Measurements from ENCODE around the gene LTBP1.
A peak's percentile ranks its signal among the peaks of the same experiment; 100 is the strongest.

The LTBP1 gene

GRCh38 chr2:33320573-33320972 is 373.8 kb downstream of the LTBP1 start:
- peak in 1 of 5 donors; percentile 27 for DNase-seq

GRCh38 chr2:33321236-33321771 is 374.6 kb downstream of the LTBP1 start:
- DNase-seq, result peak in 1 of 5 donors; percentile 84

GRCh38 chr2:33321876-33322483 is 375.2 kb downstream of the LTBP1 start:
- DNase-seq, result peak in 1 of 5 donors; percentile 22

- DNase-seq, result peak in 1 of 5 donors; percentile 60
These were observed 375.9 kb downstream of the LTBP1 start for GRCh38 chr2:33322612-33323011.

- no peak for DNase-seq
These were observed 377.2 kb downstream of the LTBP1 start for GRCh38 chr2:33323957-33324356.

GRCh38 chr2:33326100-33326499 is 379.3 kb downstream of the LTBP1 start:
- DNase-seq, result no peak

- DNase-seq, result no peak
These were observed 386.7 kb downstream of the LTBP1 start for GRCh38 chr2:33333433-33333832.

GRCh38 chr2:33334083-33334482 is 387.3 kb downstream of the LTBP1 start:
- no peak for DNase-seq

- no peak for DNase-seq
These were observed 388.8 kb downstream of the LTBP1 start for GRCh38 chr2:33335516-33335915.

- peak in 1 of 5 donors; percentile 64 for DNase-seq
These were observed 389.4 kb downstream of the LTBP1 start for GRCh38 chr2:33336036-33336625.

GRCh38 chr2:33337385-33337960 is 390.7 kb downstream of the LTBP1 start:
- no peak for DNase-seq

GRCh38 chr2:33337981-33338380 is 391.2 kb downstream of the LTBP1 start:
- no peak for DNase-seq

GRCh38 chr2:33339269-33339668 is 392.5 kb downstream of the LTBP1 start:
- no peak for DNase-seq

- DNase-seq, result no peak
These were observed 393.5 kb downstream of the LTBP1 start for GRCh38 chr2:33340280-33340679.

GRCh38 chr2:33342171-33342570 is 395.4 kb downstream of the LTBP1 start:
- no peak for DNase-seq

- DNase-seq, result no peak
These were observed 396.0 kb downstream of the LTBP1 start for GRCh38 chr2:33342705-33343104.

GRCh38 chr2:33343387-33343895 is 396.7 kb downstream of the LTBP1 start:
- DNase-seq, result no peak

GRCh38 chr2:33344230-33344629 is 397.5 kb downstream of the LTBP1 start:
- DNase-seq, result no peak

GRCh38 chr2:33347856-33348255 is 401.1 kb downstream of the LTBP1 start:
- no peak for DNase-seq

GRCh38 chr2:33350632-33351031 is 403.9 kb downstream of the LTBP1 start:
- DNase-seq, result no peak

- no peak for DNase-seq
These were observed 405.0 kb downstream of the LTBP1 start for GRCh38 chr2:33351781-33352180.

- DNase-seq, result no peak
These were observed 408.2 kb downstream of the LTBP1 start for GRCh38 chr2:33354981-33355380.

- DNase-seq, result no peak
These were observed 412.1 kb downstream of the LTBP1 start for GRCh38 chr2:33358878-33359277.
